GM19467 (cell line): ENCODE results near the gene SOCS2.
"Not testable (repeated sequence)": the region's sequence is repeated elsewhere in the genome, so short reads cannot be mapped to it uniquely, and the experiment has no call there.

Source experiments
- ATAC-seq: cut with Tn5 transposase; IDR thresholded peaks from one replicate; pipeline ENCODE4 v1.9.1; 2021; ENCODE audit warnings: mild to moderate bottlenecking, moderate library complexity; ENCODE audit not compliant: unreplicated experiment

The SOCS2 gene, protein sequence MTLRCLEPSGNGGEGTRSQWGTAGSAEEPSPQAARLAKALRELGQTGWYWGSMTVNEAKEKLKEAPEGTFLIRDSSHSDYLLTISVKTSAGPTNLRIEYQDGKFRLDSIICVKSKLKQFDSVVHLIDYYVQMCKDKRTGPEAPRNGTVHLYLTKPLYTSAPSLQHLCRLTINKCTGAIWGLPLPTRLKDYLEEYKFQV

GRCh38 chr12:93571925-93572711 is at the start of gene SOCS2:
TSS of gene SOCS2 (plus strand) at chr12:93572675. CDS start at chr12:93572898, 223 bp downstream.
- no peak for ATAC-seq

DNA sequence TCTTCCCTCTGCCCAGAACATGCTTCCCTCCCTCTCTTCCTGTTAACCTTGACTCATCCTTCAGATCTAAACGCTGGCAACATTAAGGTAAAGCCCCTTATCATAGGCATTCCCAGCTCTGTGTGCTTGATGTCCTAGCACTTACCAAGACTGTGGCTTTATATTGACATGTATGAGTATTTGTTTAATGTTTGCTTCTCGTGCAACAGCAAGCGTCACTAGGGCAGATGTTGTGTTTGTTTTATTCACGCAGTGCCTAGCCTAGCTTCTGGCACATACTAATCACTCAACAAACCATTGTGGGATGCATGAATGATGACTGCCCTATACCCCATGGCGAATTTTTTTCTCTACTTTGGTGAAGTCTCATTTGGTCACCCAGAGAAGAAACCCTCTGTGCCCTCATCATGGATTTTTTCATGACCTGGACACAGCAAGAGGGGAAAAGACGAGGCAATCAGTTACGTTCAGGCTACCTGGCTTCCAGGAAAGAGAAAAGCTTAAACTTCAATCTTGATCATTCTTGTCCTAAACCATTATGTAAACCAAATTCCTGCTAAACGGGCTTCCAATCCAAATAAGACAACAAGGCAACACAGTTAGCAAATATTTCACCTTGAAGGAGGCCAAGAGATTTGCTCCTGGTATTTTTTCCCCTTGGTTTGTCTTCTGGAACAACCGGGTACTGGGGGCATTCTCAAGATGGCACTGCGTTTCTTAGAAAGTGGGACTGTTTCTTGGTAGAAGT is 47.9 kb upstream of the SOCS2 start:
- no peak for ATAC-seq

DNA sequence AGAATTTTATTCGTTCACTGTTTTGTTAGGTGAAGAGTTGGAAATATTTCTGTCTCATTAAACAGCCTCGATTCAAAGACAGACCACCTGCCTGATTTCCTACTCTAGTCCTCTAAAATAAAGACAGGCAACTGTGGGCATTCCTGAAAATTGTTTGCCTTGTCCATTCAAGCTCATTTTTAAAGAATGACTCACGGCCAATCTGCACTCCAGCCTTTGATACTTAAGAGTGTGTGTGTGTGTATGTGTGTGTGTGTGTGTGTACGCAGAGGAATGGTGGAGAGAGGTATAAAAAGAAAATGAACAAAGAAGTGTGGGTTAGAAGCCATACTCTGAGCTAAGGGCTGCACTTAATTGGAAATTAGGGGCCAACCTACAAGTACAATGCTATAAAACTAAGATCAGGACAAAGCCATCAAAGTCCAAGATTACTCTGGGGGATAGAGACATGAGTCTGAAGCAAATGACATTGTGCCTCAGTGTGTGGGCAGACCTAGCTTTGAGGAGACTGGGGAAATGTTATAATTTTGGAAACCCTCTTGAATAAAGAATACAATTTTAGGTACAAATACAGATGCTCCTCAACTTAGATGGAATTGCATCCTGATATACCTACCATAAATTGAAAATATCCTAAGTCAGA is 45.6 kb upstream of the SOCS2 start:
- no peak for ATAC-seq

DNA sequence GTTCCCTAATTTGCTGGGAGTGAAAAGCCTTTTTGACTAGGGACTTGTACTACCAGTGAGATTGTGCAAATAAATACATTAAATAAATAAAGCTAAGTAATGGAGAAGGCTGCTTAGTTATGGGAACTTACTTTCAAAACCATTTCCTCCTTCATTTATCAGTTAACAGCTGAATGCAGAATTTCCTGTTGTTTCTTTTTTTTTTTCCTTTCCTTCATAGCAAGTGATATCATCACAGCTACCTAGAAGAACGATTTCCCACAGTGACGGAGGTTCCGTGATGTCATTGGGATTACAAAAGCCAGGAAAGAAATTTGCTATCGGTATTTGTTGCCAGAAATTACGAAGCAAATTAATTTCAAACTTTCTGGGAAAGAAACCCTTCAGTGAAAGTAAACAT is 42.1 kb upstream of the SOCS2 start:
- ATAC-seq: no peak

GRCh38 chr12:93533310-93533709 is 39.2 kb upstream of the SOCS2 start:
- ATAC-seq: no peak

GRCh38 chr12:93536111-93536765 is 36.2 kb upstream of the SOCS2 start:
- no peak for ATAC-seq

DNA sequence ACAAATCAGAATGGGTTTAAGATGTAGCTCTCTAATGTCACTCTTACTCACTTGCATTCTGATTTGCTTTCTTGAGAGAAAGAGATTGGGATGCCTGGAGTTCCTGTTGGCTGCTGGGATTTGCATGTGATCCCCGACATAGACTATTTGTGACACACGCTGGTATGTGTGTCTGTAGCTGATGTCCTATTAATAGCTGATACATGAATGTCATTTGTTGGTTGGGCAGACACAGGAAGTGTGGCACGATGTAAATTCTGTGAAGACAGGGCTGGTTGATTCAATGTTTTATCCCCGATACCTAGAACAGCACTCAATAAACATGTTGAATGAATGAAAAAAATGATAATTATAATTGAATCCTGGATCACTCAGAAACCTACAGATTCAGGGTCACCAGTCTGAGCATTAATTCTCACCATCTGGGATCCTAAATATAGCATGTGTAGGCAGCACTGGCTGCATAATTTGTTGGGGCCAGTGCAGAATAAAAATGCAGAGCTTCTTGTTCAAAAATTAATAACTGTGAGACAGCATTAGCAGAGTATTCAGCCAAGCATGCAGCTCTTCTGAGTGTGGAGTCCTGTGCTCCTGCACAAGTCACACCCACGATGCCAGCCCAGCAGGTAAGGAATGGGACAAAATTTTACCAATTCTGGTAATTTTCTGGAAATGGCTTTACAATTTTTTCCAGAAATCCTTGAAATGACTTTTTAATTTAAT is 35.5 kb upstream of the SOCS2 start:
- peak; percentile 89 for ATAC-seq

DNA sequence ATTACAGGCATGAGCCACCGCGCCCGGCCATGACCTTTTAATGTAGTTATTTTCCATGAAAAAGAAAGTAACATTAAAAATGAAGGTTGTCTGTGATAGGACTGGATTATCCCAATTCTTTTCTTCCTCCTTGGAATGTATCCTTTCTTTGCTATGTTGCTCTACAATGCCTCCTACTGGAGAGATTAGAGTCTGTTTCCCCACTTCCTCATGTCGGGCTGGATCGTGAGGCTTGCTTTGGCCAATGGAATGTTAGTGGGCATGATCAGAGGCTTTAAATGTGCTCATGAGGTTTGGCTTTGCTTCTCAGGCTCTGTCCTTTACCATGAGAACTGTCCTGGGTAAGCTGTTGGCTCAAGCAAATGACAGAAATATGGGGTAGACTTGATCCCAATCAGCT is 34.7 kb upstream of the SOCS2 start:
- ATAC-seq: no peak

- ATAC-seq: no peak
Measured at GRCh38 chr12:93539821-93540220, 32.7 kb upstream of the SOCS2 start.

DNA sequence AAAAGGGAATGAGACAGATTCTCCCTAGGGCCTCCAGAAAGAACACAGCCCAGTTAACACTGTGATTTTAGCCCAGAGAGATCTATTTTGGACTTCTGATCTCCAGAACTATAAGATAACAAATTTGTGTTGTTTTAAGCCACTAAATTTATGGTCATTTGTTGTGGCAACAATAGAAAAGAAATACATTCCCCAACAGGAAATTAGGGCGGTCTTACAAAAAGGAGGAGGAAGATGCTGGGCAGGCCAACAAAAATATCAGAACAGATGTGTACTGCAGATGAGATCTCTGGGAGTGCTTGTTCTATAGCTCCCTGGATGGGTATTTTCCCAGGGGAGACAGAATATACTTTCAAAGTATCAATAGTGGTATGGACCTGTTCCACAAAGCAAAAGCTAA is 32.0 kb upstream of the SOCS2 start:
- ATAC-seq: no peak

DNA sequence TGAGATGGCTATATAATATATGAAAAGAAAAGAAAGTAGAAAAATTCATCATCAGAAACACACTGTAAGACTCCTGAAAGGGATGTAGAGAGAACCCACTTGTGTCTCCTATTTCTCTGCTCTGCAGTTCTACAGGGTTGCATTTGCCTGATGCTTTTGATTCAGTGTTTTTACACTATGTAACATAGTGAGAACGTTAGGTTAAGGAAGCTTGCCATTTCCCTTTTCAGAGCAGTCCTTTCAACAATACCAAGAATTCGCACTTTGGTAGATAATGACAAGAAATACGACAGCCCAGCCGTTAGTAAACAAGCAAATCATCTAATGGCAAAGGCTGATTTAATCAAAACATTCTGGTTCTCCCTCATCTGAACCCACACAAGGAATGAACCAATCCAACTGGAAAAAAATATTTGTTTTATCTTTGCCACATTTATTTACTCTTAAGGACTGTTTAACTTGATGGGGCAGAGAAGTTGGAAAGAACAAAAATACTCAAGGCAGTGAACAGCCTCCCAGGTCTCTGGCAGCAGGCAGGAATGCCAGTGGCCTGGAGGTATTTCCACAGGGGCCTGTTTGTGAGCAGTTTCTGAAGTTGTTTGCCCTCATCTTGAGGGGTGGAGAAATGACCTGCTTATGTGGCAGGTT is 30.8 kb upstream of the SOCS2 start:
- ATAC-seq: no peak

- ATAC-seq: no peak
Measured at GRCh38 chr12:93547778-93548177, 24.7 kb upstream of the SOCS2 start.

- ATAC-seq: no peak
Measured at GRCh38 chr12:93549174-93549573, 23.3 kb upstream of the SOCS2 start.

GRCh38 chr12:93550748-93551611 is 21.5 kb upstream of the SOCS2 start:
- ATAC-seq: no peak

DNA sequence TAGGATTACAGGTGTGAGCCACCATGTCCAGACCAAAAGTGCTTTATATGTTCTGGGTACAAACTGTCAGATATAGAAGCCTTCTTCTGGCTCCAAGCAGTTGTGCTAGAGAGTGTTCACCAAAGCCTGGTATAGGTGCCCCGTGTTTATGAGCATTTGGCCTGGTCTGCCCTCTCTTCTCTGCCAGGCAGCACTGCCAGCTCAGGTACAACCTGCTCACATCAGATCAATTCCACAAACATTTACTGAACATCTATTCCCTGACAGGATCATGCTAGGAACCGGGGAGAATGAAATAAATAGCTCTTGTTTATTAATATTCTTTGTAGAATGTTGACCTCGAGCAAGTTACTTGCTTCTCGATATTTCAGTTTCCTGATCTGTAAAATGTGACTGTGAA is 20.0 kb upstream of the SOCS2 start:
- no peak for ATAC-seq

GRCh38 chr12:93557879-93558278 is 14.6 kb upstream of the SOCS2 start:
- not testable (repeated sequence) for ATAC-seq

DNA sequence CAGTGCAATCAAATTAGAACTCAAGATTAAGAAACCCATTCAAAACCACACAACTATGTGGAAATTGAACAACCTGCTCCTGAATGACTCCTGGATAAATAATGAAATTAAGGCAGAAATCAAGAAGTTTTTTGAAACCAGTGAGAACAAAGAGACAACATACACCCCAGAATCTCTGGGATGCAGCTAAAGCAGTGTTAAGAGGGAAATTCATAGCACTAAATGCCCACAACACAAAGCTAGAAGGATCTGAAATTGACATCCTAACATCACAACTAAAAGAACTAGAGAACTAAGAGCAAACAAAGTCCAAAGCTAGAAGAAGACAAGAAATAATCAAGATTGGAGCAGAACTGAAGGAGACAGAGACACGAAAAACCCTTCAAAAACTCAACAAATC is 13.8 kb upstream of the SOCS2 start:
- not testable (repeated sequence) for ATAC-seq

DNA sequence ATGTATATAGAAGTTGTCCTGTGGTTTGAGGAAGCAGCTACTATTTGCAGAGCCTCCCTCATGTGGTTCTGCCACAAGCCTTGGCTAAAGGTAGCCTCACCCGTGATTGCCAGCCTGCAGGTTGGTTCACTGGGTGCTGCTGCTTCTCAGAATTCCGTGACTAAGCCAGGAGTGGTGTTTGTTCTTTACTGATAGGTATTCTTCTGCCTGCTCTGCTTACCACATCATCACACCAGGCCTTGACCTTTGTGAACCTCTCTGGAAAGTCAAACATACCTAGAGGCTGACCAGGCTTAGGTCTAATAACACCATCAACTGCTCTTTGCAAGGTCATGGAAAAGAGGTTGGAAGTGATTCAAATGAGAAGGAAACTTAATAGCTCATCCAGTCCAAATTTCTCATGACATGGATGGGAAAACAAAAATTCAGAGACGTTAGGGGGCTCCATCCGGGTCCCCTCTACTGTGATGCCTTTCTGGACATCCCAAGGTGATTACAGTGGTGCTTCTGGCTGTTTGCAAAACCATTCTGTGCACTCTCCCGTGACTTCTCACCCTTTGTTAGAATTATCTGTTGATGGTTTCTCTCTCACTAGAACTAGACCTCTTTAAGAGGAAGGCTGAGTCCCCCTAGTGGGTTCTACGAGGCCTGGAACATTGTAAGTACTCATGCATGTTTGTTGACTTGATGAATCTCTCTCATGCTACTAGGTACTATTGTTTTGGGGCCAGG is 8.5 kb upstream of the SOCS2 start:
- ATAC-seq: no peak
